ENCODE data around the gene SLC22A5. TPM values are rescaled to one million over a fixed set of nuclear protein-coding genes. Genes with fewer than 3 reads are reported as not detected.

Gene SLC22A5
- total and polyA plus RNA-seq, 7 donors, result 26.6 to 145 (median 60.6) TPM

DNA sequence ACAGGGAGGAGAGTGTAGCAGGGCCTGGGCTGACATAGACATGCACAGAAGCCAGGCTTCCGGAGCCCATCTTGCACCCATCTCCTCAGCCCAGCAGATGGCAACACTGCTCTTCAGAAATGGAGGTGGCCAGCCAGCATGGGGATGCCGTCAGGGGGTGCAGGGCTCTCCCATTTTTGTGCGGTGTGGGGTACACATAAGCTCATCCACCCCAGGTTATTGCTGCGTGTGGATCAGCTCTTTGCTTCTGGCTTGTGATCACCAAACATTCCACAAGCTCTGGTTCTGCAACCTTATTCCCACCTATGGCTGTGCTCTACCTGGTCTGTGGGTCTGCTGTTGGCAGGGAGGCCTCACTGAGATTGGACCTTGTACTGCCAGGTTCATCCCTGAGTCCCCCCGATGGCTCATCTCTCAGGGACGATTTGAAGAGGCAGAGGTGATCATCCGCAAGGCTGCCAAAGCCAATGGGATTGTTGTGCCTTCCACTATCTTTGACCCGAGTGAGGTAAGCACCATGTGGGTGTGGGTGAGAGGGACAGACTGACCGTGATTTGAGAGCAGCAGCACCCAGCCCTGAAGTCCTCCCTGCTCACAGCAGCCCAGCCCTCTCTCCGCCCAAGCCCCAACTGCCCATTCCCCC is 17.3 kb downstream of the SLC22A5 start:
- peak; percentile 69 to 79 for DNase-seq
- Histone ChIP-seq H3K4me1 (peaks cover 39% of the 10 kb centered on the region), H3K36me3 (ENCODE audit: insufficient read depth in 1 of 2, low read depth in 1 of 2) (peaks cover 0 to 97% of the 10 kb centered on the region in 2 donors), H3K27me3 (ENCODE audit: insufficient read depth in 3 of 3, low read length in 2 of 3) (no peaks in the 10 kb centered on the region), H3K27ac (peak overlapping the region; percentile 59), H3K4me3 (no peak overlapping the region), H3K9me3 (no peaks in the 10 kb centered on the region)
- intact Hi-C loops (cut with DNase I), result loop anchor here in 1 of 2 donors (2.0 to 5.0 kb wide), 2 partner anchors 114 to 431 kb away; no protein-coding TSS in a partner anchor
- WGBS, 3 donors, result 49 to 54% (median 49%) methylated on average over 9 to 10 of the region's 10 CpGs
- ATAC-seq, result peak; percentile 57 to 72 (median 68)
- TF ChIP-seq CTCF (IDR thresholded peaks at IDR 0.05), result peak; percentile 63

- TF ChIP-seq CTCF (IDR thresholded peaks at IDR 0.05), result no peak
- peak overlapping the region; percentile 59 for H3K27ac ChIP-seq
- no peaks in the 10 kb centered on the region for H3K27me3 ChIP-seq (ENCODE audit: insufficient read depth in 3 of 3, low read length in 2 of 3)
- H3K36me3 ChIP-seq (ENCODE audit: insufficient read depth in 1 of 2, low read depth in 1 of 2), result peaks cover 0 to 97% of the 10 kb centered on the region in 2 donors
- DNase-seq (peak in 1 of 2 donors; percentile 68), ATAC-seq (peak; percentile 55 to 71 (median 64))
- H3K9me3 ChIP-seq, result no peaks in the 10 kb centered on the region
- WGBS, 3 donors, result 36 to 64% (median 51%) methylated on average over 4 of the region's 4 CpGs
- peaks cover 39% of the 10 kb centered on the region for H3K4me1 ChIP-seq
- no peak overlapping the region for H3K4me3 ChIP-seq
- intact Hi-C loops (cut with DNase I), result loop anchor here (2.0 to 5.0 kb wide), 2 partner anchors 113 to 430 kb away; no protein-coding TSS in a partner anchor
Measured at GRCh38 chr5:132387640-132388117, 18.2 kb downstream of the SLC22A5 start.

- H3K4me3 ChIP-seq, result no peak overlapping the region
Measured at GRCh38 chr5:132388244-132389050, 18.9 kb downstream of the SLC22A5 start.

GRCh38 chr5:132389051-132389331 is 19.5 kb downstream of the SLC22A5 start:
- TF ChIP-seq CTCF (IDR thresholded peaks at IDR 0.05), result no peak
- H3K36me3 ChIP-seq (ENCODE audit: insufficient read depth in 1 of 2, low read depth in 1 of 2), result peaks cover 3 to 97% of the 10 kb centered on the region in 2 donors
- no peaks in the 10 kb centered on the region for H3K9me3 ChIP-seq
- peak overlapping the region; percentile 59 for H3K27ac ChIP-seq
- ATAC-seq (no peak), DNase-seq (no peak)
- H3K27me3 ChIP-seq (ENCODE audit: insufficient read depth in 3 of 3, low read length in 2 of 3), result no peaks in the 10 kb centered on the region
- intact Hi-C loops (cut with DNase I), result loop anchor here (2.0 to 5.0 kb wide), 2 partner anchors 112 to 428 kb away; no protein-coding TSS in a partner anchor
- WGBS, 3 donors, result 92 to 98% (median 94%) methylated on average over 1 of the region's 1 CpG
- H3K4me1 ChIP-seq, result peaks cover 39% of the 10 kb centered on the region
- no peak overlapping the region for H3K4me3 ChIP-seq

More at GRCh38 chr5:132388244-132389050, 18.9 kb downstream of the SLC22A5 start:
- intact Hi-C loops (cut with DNase I), result loop anchor here (2.0 to 5.0 kb wide), 2 partner anchors 112 to 429 kb away; no protein-coding TSS in a partner anchor
- DNase-seq, result no peak
- TF ChIP-seq CTCF (IDR thresholded peaks at IDR 0.05), result no peak
- WGBS, 3 donors, result 54 to 60% (median 55%) methylated on average over 8 of the region's 8 CpGs
- no peak for ATAC-seq
- Histone ChIP-seq H3K4me1 (peaks cover 39% of the 10 kb centered on the region), H3K36me3 (ENCODE audit: insufficient read depth in 1 of 2, low read depth in 1 of 2) (peaks cover 0 to 97% of the 10 kb centered on the region in 2 donors), H3K27ac (peak overlapping the region; percentile 59), H3K27me3 (ENCODE audit: insufficient read depth in 3 of 3, low read length in 2 of 3) (no peaks in the 10 kb centered on the region), H3K9me3 (no peaks in the 10 kb centered on the region)

Data from psoas muscle (tissue), 8 donors.